Measurements from ENCODE around the gene SF1. TPM values are rescaled to one million over a fixed set of nuclear protein-coding genes. Genes with fewer than 3 reads are reported as not detected.

Gene SF1
- total RNA-seq, 1 experiment from 2014 or later, result 285 TPM

GRCh38 chr11:64721359-64721699 is 57.0 kb downstream of the SF1 start:
- H3K4me3 Mint-ChIP-seq, result no peak overlapping the region
- peaks cover 43% of the 10 kb centered on the region for H3K4me1 Mint-ChIP-seq
- DNase-seq (ENCODE audit: low spot score) (no peak), ATAC-seq (no peak)
- no peaks in the 10 kb centered on the region for H3K9me3 Mint-ChIP-seq
- peaks cover 65% of the 10 kb centered on the region for H3K27me3 Mint-ChIP-seq (ENCODE audit: low read depth)
- no peaks in the 10 kb centered on the region for H3K36me3 Mint-ChIP-seq
- ChIA-PET CTCF (interaction anchor here (0.6 to 2.8 kb wide), 7 partner anchors 22 to 293 kb away, joined by 3 to 33 read pairs (median 4); partner anchors contain the start of genes ARL2 and RASGRP2), POLR2A (no interaction called here)
- H3K27ac Mint-ChIP-seq, result no peak overlapping the region
- TF ChIP-seq USF1 (CRISPR knock-in tag; IDR thresholded peaks at IDR 0.05) (no peak), SP1 (CRISPR knock-in tag; conservative IDR thresholded peaks at IDR 0.05) (no peak), ETV6 (CRISPR knock-in tag; IDR thresholded peaks at IDR 0.05) (no peak), GABPB1 (CRISPR knock-in tag; IDR thresholded peaks at IDR 0.05) (no peak), JUN (CRISPR knock-in tag; IDR thresholded peaks at IDR 0.05) (no peak), HMGA2 (CRISPR knock-in tag; IDR thresholded peaks at IDR 0.05) (no peak), ZNF263 (CRISPR knock-in tag; IDR thresholded peaks at IDR 0.05; ENCODE audit: low read depth) (no peak), ATF2 (CRISPR knock-in tag; IDR thresholded peaks at IDR 0.05; ENCODE audit: borderline replicate concordance, low read depth) (no peak), ZNF219 (CRISPR knock-in tag; IDR thresholded peaks at IDR 0.05; ENCODE audit: borderline replicate concordance) (no peak), ZNF138 (CRISPR knock-in tag; conservative IDR thresholded peaks at IDR 0.05) (no peak), GTF2I (CRISPR knock-in tag; conservative IDR thresholded peaks at IDR 0.05) (no peak), NFATC4 (CRISPR knock-in tag; IDR thresholded peaks at IDR 0.05) (no peak), IRF2 (CRISPR knock-in tag; IDR thresholded peaks at IDR 0.05; ENCODE audit: borderline replicate concordance, low read depth) (no peak)

- peaks cover 69% of the 10 kb centered on the region for H3K27me3 Mint-ChIP-seq (ENCODE audit: low read depth)
- DNase-seq (ENCODE audit: low spot score) (no peak), ATAC-seq (no peak)
- POLR2A ChIA-PET, result no interaction called here
- H3K4me3 Mint-ChIP-seq, result no peak overlapping the region
- H3K4me1 Mint-ChIP-seq, result peaks cover 44% of the 10 kb centered on the region
- H3K36me3 Mint-ChIP-seq, result no peaks in the 10 kb centered on the region
- CTCF ChIA-PET, result interaction anchor here (0.8 to 2.8 kb wide), 3 partner anchors 32 to 294 kb away, joined by 3 to 33 read pairs (median 4); partner anchors contain the start of gene ARL2
- H3K9me3 Mint-ChIP-seq, result no peaks in the 10 kb centered on the region
- H3K27ac Mint-ChIP-seq, result no peak overlapping the region
- no peak for TF ChIP-seq IRF1 (CRISPR knock-in tag; IDR thresholded peaks at IDR 0.05)
- TF ChIP-seq ZNF396 (CRISPR knock-in tag; IDR thresholded peaks at IDR 0.05; ENCODE audit: borderline replicate concordance), result no peak
- no peak for TF ChIP-seq PRRX2 (CRISPR knock-in tag; IDR thresholded peaks at IDR 0.05)
- TF ChIP-seq ZNF425 (CRISPR knock-in tag; conservative IDR thresholded peaks at IDR 0.05), result no peak
- TF ChIP-seq AR (CRISPR knock-in tag; IDR thresholded peaks at IDR 0.05), result no peak
- TF ChIP-seq ZNF671 (CRISPR knock-in tag; IDR thresholded peaks at IDR 0.05), result no peak
- TF ChIP-seq SMAD4 (CRISPR knock-in tag; IDR thresholded peaks at IDR 0.05), result no peak
- TF ChIP-seq AFF4 (CRISPR knock-in tag; IDR thresholded peaks at IDR 0.05; ENCODE audit: borderline replicate concordance), result no peak
- TF ChIP-seq ERG (CRISPR knock-in tag; IDR thresholded peaks at IDR 0.05), result no peak
- TF ChIP-seq GABPB1 (CRISPR knock-in tag; IDR thresholded peaks at IDR 0.05), result no peak
- TF ChIP-seq GRHL2 (CRISPR knock-in tag; IDR thresholded peaks at IDR 0.05; ENCODE audit: insufficient replicate concordance, severe bottlenecking), result no peak
These were observed 57.5 kb downstream of the SF1 start for GRCh38 chr11:64720640-64721358.
